ENCODE measurements around the gene SRRM4.

The SRRM4 gene

GRCh38 chr12:119122751-119123150 lies 141.4 kb downstream of the SRRM4 start:
- DNase-seq = no peak

- DNase-seq = no peak
Measured at GRCh38 chr12:119128527-119128926, 147.2 kb downstream of the SRRM4 start.

GRCh38 chr12:119129827-119130434 lies 148.6 kb downstream of the SRRM4 start:
- DNase-seq = no peak

- no peak for DNase-seq
Measured at GRCh38 chr12:119130523-119130922, 149.2 kb downstream of the SRRM4 start.

GRCh38 chr12:119134284-119135072 lies 153.1 kb downstream of the SRRM4 start:
- no peak for DNase-seq

- no peak for DNase-seq
Measured at GRCh38 chr12:119136811-119137410, 155.6 kb downstream of the SRRM4 start.

GRCh38 chr12:119139448-119139847 lies 158.1 kb downstream of the SRRM4 start:
- no peak for DNase-seq

GRCh38 chr12:119145367-119145766 lies 164.0 kb downstream of the SRRM4 start:
- DNase-seq = no peak

- no peak for DNase-seq
Measured at GRCh38 chr12:119147847-119148448, 166.6 kb downstream of the SRRM4 start.

- DNase-seq = no peak
Measured at GRCh38 chr12:119149270-119149669, 167.9 kb downstream of the SRRM4 start.

- no peak for DNase-seq
Measured at GRCh38 chr12:119151445-119152026, 170.2 kb downstream of the SRRM4 start.

GRCh38 chr12:119153477-119154434 lies 172.4 kb downstream of the SRRM4 start:
- no peak for DNase-seq

GRCh38 chr12:119154435-119154818 lies 173.1 kb downstream of the SRRM4 start:
- no peak for DNase-seq

- no peak for DNase-seq
Measured at GRCh38 chr12:119156401-119157044, 175.2 kb downstream of the SRRM4 start.

- DNase-seq = no peak
Measured at GRCh38 chr12:119157528-119157927, 176.2 kb downstream of the SRRM4 start.

GRCh38 chr12:119157978-119158377 lies 176.6 kb downstream of the SRRM4 start:
- DNase-seq = no peak

- DNase-seq = no peak
Measured at GRCh38 chr12:119158402-119158801, 177.1 kb downstream of the SRRM4 start.

GRCh38 chr12:119159844-119160243 lies 178.5 kb downstream of the SRRM4 start:
- no peak for DNase-seq

- DNase-seq = no peak
Measured at GRCh38 chr12:119167902-119168301, 186.6 kb downstream of the SRRM4 start.

- no peak for DNase-seq
Measured at GRCh38 chr12:119168721-119169120, 187.4 kb downstream of the SRRM4 start.

- no peak for DNase-seq
Measured at GRCh38 chr12:119169150-119169549, 187.8 kb downstream of the SRRM4 start.

GRCh38 chr12:119171291-119171690 lies 189.9 kb downstream of the SRRM4 start:
- no peak for DNase-seq

Measured in activated T-cell treated with anti-CD3 and anti-CD28 coated beads, Interleukin-2, amount 50 U/mL, for 1 hour (primary cell).